Inflammatory macrophage treated with lipopolysaccharide for 4 hours (primary cell): ENCODE data around the gene MYD88.
"Not testable (repeated sequence)": the region's sequence is repeated elsewhere in the genome, so short reads cannot be mapped to it uniquely, and the experiment has no call there.

Experiments
- DNase-seq: peaks from one replicate; pipeline ENCODE4 v3.0.0-alpha.2; 2020

Gene MYD88

GRCh38 chr3:38146504-38146903, 8.0 kb downstream of the MYD88 start:
- no peak for DNase-seq

- DNase-seq = peak; percentile 90
These were observed 9.0 kb downstream of the MYD88 start for GRCh38 chr3:38147421-38147820.

- peak; percentile 93 for DNase-seq
These were observed 9.9 kb downstream of the MYD88 start for GRCh38 chr3:38148311-38148882.

GRCh38 chr3:38149708-38150107, 11.2 kb downstream of the MYD88 start:
- peak; percentile 78 for DNase-seq

- DNase-seq = no peak
These were observed 12.5 kb downstream of the MYD88 start for GRCh38 chr3:38150780-38151528.

- peak; percentile 89 for DNase-seq
These were observed 13.3 kb downstream of the MYD88 start for GRCh38 chr3:38151667-38152265.

- DNase-seq = peak; percentile 82
These were observed 14.1 kb downstream of the MYD88 start for GRCh38 chr3:38152609-38153008.

- DNase-seq = no peak
These were observed 14.8 kb downstream of the MYD88 start for GRCh38 chr3:38153221-38153620.

GRCh38 chr3:38154033-38154494, 15.6 kb downstream of the MYD88 start:
- DNase-seq = peak; percentile 96

GRCh38 chr3:38154625-38155255, 16.3 kb downstream of the MYD88 start:
- no peak for DNase-seq

GRCh38 chr3:38155825-38156224, 17.4 kb downstream of the MYD88 start:
- no peak for DNase-seq

GRCh38 chr3:38157117-38157516, 18.7 kb downstream of the MYD88 start:
- no peak for DNase-seq

- no peak for DNase-seq
These were observed 19.1 kb downstream of the MYD88 start for GRCh38 chr3:38157595-38157994.

GRCh38 chr3:38158472-38158871, 20.0 kb downstream of the MYD88 start:
- DNase-seq = no peak

- not testable (repeated sequence) for DNase-seq
These were observed 22.2 kb downstream of the MYD88 start for GRCh38 chr3:38160704-38161103.

GRCh38 chr3:38163117-38163840, 24.8 kb downstream of the MYD88 start:
- no peak for DNase-seq

GRCh38 chr3:38163841-38164642, 25.6 kb downstream of the MYD88 start:
- DNase-seq = no peak

- DNase-seq = no peak
These were observed 26.1 kb downstream of the MYD88 start for GRCh38 chr3:38164643-38164951.

GRCh38 chr3:38164952-38165721, 26.7 kb downstream of the MYD88 start, which contains the start of gene OXSR1:
Gene OXSR1, plus strand, starts transcription at chr3:38165537. Its CDS starts 340 bp downstream, at chr3:38165877.
- DNase-seq = peak; percentile 100

GRCh38 chr3:38165722-38166387, 27.4 kb downstream of the MYD88 start:
- DNase-seq = no peak

- DNase-seq = peak; percentile 46
These were observed 29.1 kb downstream of the MYD88 start for GRCh38 chr3:38167591-38167990.
